Measurements from ENCODE around the gene GRXCR2.
A peak's percentile ranks its signal among the peaks of the same experiment; 100 is the strongest.

Gene GRXCR2

GRCh38 chr5:145835848-145836239 is 37.0 kb downstream of the GRXCR2 start:
- no peak for DNase-seq (ENCODE audit: low read depth in 3 of 3)

GRCh38 chr5:145834917-145835847 is 37.6 kb downstream of the GRXCR2 start, which contains the start of gene PRELID2:
Gene PRELID2 (minus strand): TSS chr5:145835342. CDS start chr5:145835251, 91 bp downstream.
- peak; percentile 2 to 59 (median 18) for DNase-seq (ENCODE audit: low read depth in 3 of 3)

GRCh38 chr5:145834554-145834916 is 38.3 kb downstream of the GRXCR2 start:
- DNase-seq (ENCODE audit: low read depth in 3 of 3): no peak

- DNase-seq (ENCODE audit: low read depth in 3 of 3): no peak
Measured at GRCh38 chr5:145833631-145834200, 39.1 kb downstream of the GRXCR2 start.

GRCh38 chr5:145830594-145830993 is 42.2 kb downstream of the GRXCR2 start:
- DNase-seq (ENCODE audit: low read depth in 3 of 3): no peak

- no peak for DNase-seq (ENCODE audit: low read depth in 3 of 3)
Measured at GRCh38 chr5:145829708-145830361, 43.0 kb downstream of the GRXCR2 start.

- no peak for DNase-seq (ENCODE audit: low read depth in 3 of 3)
Measured at GRCh38 chr5:145826895-145827674, 45.7 kb downstream of the GRXCR2 start.

- no peak for DNase-seq (ENCODE audit: low read depth in 3 of 3)
Measured at GRCh38 chr5:145825751-145826180, 47.0 kb downstream of the GRXCR2 start.

GRCh38 chr5:145824040-145824439 is 48.8 kb downstream of the GRXCR2 start:
- no peak for DNase-seq (ENCODE audit: low read depth in 3 of 3)

- no peak for DNase-seq (ENCODE audit: low read depth in 3 of 3)
Measured at GRCh38 chr5:145818604-145819003, 54.2 kb downstream of the GRXCR2 start.

- DNase-seq (ENCODE audit: low read depth in 3 of 3): no peak
Measured at GRCh38 chr5:145812877-145813276, 59.9 kb downstream of the GRXCR2 start.

GRCh38 chr5:145811834-145812625 is 60.8 kb downstream of the GRXCR2 start:
- DNase-seq (ENCODE audit: low read depth in 3 of 3): no peak
